A549 (cell line): Measurements from ENCODE around the gene KCNA2. TPM values are rescaled to one million over a fixed set of nuclear protein-coding genes. Genes with fewer than 3 reads are reported as not detected.

Experiments
- ATAC-seq, 2 experiments: fragments of 200-7000 bp in 1 of 2; fragments of >200 bp in 1 of 2; cut with Nextera tagmentation in 1 of 2; cut with Tn5 transposase in 1 of 2; 3 replicates each; pipeline versions ENCODE4 v1.8.0 to v1.9.1; 2018 to 2020; ENCODE audit warnings: mild to moderate bottlenecking in 1 of 2, moderate library complexity in 1 of 2
- CTCF ChIA-PET: fragments of 300-600 bp; sonication (Branson Sonifier 250); formaldehyde crosslinking; extraction: SDS; loops from one replicate; lab custom pipeline; 2021; ENCODE audit warnings: antibody characterized with exemption, inconsistent platforms; lab: Yijun Ruan, JAX
- POLR2A ChIA-PET: fragments of 350-600 bp; formaldehyde crosslinking; extraction: SDS; loops from one replicate; lab custom pipeline; 2021; ENCODE audit warnings: antibody characterized with exemption, inconsistent platforms; lab: Yijun Ruan, JAX
- DNase-seq, 2 experiments: peaks; one replicate each; pipeline versions ENCODE4 v3.0.0 to v3.0.0-alpha.2; 2011 to 2016; ENCODE audit warnings: low read depth in 1 of 2, low spot score in 1 of 2
- FAIRE-seq: peaks from 2 replicates; lab custom pipeline; 2011; peaks lifted over from hg19 to GRCh38; lab: Jason Lieb, UNC
- H3K27ac ChIP-seq, 2 experiments: fragments of >200 bp; sonication (Bioruptor Twin); formaldehyde crosslinking; 3 replicates each; pipeline ENCODE4 v1.5.1; 2016 to 2017
- H3K4me1 ChIP-seq: fragments of >200 bp; sonication (Bioruptor Twin); formaldehyde crosslinking; 3 replicates; pipeline ENCODE4 v1.6.1; 2016
- H3K4me2 ChIP-seq: fragments of >200 bp; sonication (Bioruptor Twin); formaldehyde crosslinking; 3 replicates; pipeline ENCODE4 v1.6.1; 2016
- H3K4me3 ChIP-seq: fragments of >200 bp; sonication (Bioruptor Twin); formaldehyde crosslinking; 3 replicates; pipeline ENCODE4 v1.5.1; 2016
- H3K9me3 ChIP-seq: fragments of >200 bp; sonication (Bioruptor Twin); formaldehyde crosslinking; 3 replicates; pipeline ENCODE4 v1.6.1; 2016
- CBX8 ChIP-seq: fragments of 200-600 bp; sonication (generic); IDR thresholded peaks from 2 replicates; pipeline ENCODE4 v1.6.1; 2016
- CEBPB ChIP-seq, 2 experiments: fragments of >200 bp in 1 of 2; sonication (Bioruptor Twin) in 1 of 2; formaldehyde crosslinking in 1 of 2; IDR thresholded peaks; 2 replicates each; pipeline ENCODE4 v1.6.1; 2012 to 2016
- CHD4 ChIP-seq: fragments of 200-600 bp; sonication (generic); IDR thresholded peaks from 2 replicates; pipeline ENCODE4 v1.6.1; 2016; ENCODE audit warnings: antibody characterized with exemption, mild to moderate bottlenecking, borderline replicate concordance
- EHF ChIP-seq: fragments of 250-450 bp; sonication (Bioruptor Pico); IDR thresholded peaks from 2 replicates; pipeline ENCODE4 v1.5.0; 2020; ENCODE audit warnings: mild to moderate bottlenecking
- EP300 ChIP-seq, 2 experiments: fragments of >200 bp; sonication (Bioruptor Twin); formaldehyde crosslinking; IDR thresholded peaks; 2 replicates in 1 of 2; 3 replicates in 1 of 2; pipeline ENCODE4 v1.6.1; 2016 to 2017
- FOSB ChIP-seq: fragments of 250-450 bp; sonication (Bioruptor Pico); IDR thresholded peaks from 2 replicates; pipeline ENCODE4 v1.5.0; 2020; ENCODE audit warnings: mild to moderate bottlenecking, moderate library complexity
- FOSL2 ChIP-seq, 2 experiments: fragments of 450-650 bp in 1 of 2; fragments of >200 bp in 1 of 2; sonication (Bioruptor Twin) in 1 of 2; formaldehyde crosslinking; IDR thresholded peaks; 2 replicates each; pipeline versions ENCODE4 v1.5.0 to v1.6.1; 2016 to 2020; ENCODE audit warnings: mild to moderate bottlenecking in 1 of 2, moderate library complexity in 1 of 2
- FOXS1 ChIP-seq: fragments of 250-450 bp; sonication (Bioruptor Pico); IDR thresholded peaks from 2 replicates; pipeline ENCODE4 v1.5.0; 2020; ENCODE audit warnings: mild to moderate bottlenecking, moderate library complexity
- HOXA7 ChIP-seq: fragments of 250-450 bp; sonication (Bioruptor Pico); IDR thresholded peaks from 2 replicates; pipeline ENCODE4 v1.5.0; 2020; ENCODE audit warnings: mild to moderate bottlenecking, moderate library complexity
- HOXB5 ChIP-seq: fragments of 250-450 bp; sonication (Bioruptor Pico); IDR thresholded peaks from 2 replicates; pipeline ENCODE4 v1.5.0; 2020; ENCODE audit warnings: mild to moderate bottlenecking, moderate library complexity
- MAFK ChIP-seq: fragments of 450-650 bp; IDR thresholded peaks from 2 replicates; pipeline ENCODE4 v1.6.1; 2014; ENCODE audit not compliant: partially characterized antibody
- MAZ ChIP-seq: fragments of 150-350 bp; IDR thresholded peaks from 2 replicates; pipeline ENCODE4 v1.6.1; 2014; ENCODE audit warnings: antibody characterized with exemption, low read depth, low read length, borderline replicate concordance
- NR3C1 ChIP-seq: fragments of >200 bp; sonication (Bioruptor Twin); formaldehyde crosslinking; IDR thresholded peaks from 3 replicates; pipeline ENCODE4 v1.6.1; 2017
- PHF8 ChIP-seq: fragments of 200-600 bp; sonication (generic); IDR thresholded peaks from 2 replicates; pipeline ENCODE4 v1.6.1; 2016; ENCODE audit warnings: low read depth, mild to moderate bottlenecking, antibody characterized with exemption, moderate library complexity, borderline replicate concordance
- RAD21 ChIP-seq, 2 experiments: fragments of >200 bp in 1 of 2; sonication (Bioruptor Twin) in 1 of 2; formaldehyde crosslinking in 1 of 2; IDR thresholded peaks in 1 of 2; conservative IDR thresholded peaks in 1 of 2; 2 replicates in 1 of 2; 3 replicates in 1 of 2; pipeline ENCODE4 v1.6.1; 2012 to 2018; ENCODE audit warnings: inconsistent platforms in 1 of 2
- RARB ChIP-seq: fragments of 250-450 bp; sonication (Bioruptor Pico); IDR thresholded peaks from 2 replicates; pipeline ENCODE4 v1.8.0; 2021; ENCODE audit warnings: mild to moderate bottlenecking, moderate library complexity
- RCOR1 ChIP-seq: fragments of 150-350 bp; IDR thresholded peaks from 2 replicates; pipeline ENCODE4 v1.6.1; 2014; ENCODE audit warnings: antibody characterized with exemption, low read length, low read depth
- RNF2 ChIP-seq: fragments of 200-600 bp; sonication (generic); IDR thresholded peaks from 2 replicates; pipeline ENCODE4 v1.6.1; 2016; ENCODE audit warnings: low read depth, mild to moderate bottlenecking, antibody characterized with exemption, moderate library complexity, borderline replicate concordance
- SMC3 ChIP-seq: fragments of >200 bp; sonication (Bioruptor Twin); formaldehyde crosslinking; IDR thresholded peaks from 3 replicates; pipeline ENCODE4 v1.6.1; 2018; ENCODE audit warnings: inconsistent platforms
- ZC3H11A ChIP-seq: fragments of 450-650 bp; IDR thresholded peaks from 2 replicates; pipeline ENCODE4 v1.6.1; 2014; ENCODE audit warnings: antibody characterized with exemption, mild to moderate bottlenecking
- ZNF302 ChIP-seq: fragments of 250-450 bp; sonication (Bioruptor Pico); IDR thresholded peaks from 2 replicates; pipeline ENCODE4 v1.9.0; 2021; ENCODE audit warnings: inconsistent platforms, mild to moderate bottlenecking, moderate library complexity
- WGBS: methylation state at CpG from one replicate; pipeline ENCODE4 v1.1.6; 2017; ENCODE audit errors: missing lambda C conversion rate; 5-methylcytosine and 5-hydroxymethylcytosine counted together
- polyA plus RNA-seq, 4 experiments: library from polyadenylated mRNA; depleted of rRNA in 3 of 4; stranded (reverse); fragments of >200 nt; fragmentation: RNase III in 1 of 4; extraction: RNeasy Plus Mini Kit Qiagen cat#74134 plus additional on column Dnase treatment in 1 of 4; gene quantifications; 2 replicates in 3 of 4; 3 replicates in 1 of 4; pipeline ENCODE4 v1.2.3, GENCODE V29; 2011 to 2017
- TF ChIP-seq, protein P1 (sequence below): IDR thresholded peaks from 2 replicates; pipeline ENCODE4 v1.6.1; 2012
- TF ChIP-seq, protein P2 (sequence below): fragments of 450-650 bp; IDR thresholded peaks from 2 replicates; pipeline ENCODE4 v1.6.1; 2014; ENCODE audit warnings: antibody characterized with exemption
- TF ChIP-seq, protein P3 (sequence below): fragments of >200 bp; sonication (Bioruptor Twin); formaldehyde crosslinking; IDR thresholded peaks from 3 replicates; pipeline ENCODE4 v1.5.1; 2016

The KCNA2 gene
- polyA plus RNA-seq, 2 of the 4 experiments (the other 2 are of a cell fraction): 0.04 to 0.05 TPM

DNA sequence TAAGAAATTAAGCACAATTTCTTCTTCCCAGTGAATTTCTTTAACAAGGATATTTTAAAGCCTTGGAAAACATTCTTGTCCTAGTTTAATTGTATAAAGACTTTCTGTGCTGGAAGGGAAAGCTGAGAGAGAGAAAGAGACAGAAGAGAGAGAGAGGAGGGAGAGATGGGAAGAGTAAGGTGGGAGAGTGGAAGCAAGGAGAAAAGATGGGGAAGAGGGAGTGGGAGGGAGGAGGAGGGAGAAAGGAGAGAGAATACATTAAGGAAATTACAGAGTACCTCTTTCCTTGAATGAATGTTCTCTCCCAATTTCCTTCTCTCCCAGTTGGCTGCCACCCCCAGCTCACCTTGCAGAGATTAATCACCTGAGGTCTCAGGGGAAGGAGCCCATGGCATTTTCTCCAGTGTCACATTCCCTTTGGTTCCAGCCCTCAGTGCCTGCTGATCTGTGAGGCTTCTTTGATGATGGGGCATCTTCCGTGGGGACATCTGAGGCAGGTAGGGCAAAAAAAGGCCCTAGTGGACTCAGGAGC lies 54.8 kb downstream of the KCNA2 start:
- ATAC-seq (no peak), FAIRE-seq (no peak), DNase-seq (no peak)
- 8% methylated on average over 1 of the region's 1 CpG for WGBS
- no peak overlapping the region for H3K4me2 ChIP-seq
- TF ChIP-seq, protein P1, sequence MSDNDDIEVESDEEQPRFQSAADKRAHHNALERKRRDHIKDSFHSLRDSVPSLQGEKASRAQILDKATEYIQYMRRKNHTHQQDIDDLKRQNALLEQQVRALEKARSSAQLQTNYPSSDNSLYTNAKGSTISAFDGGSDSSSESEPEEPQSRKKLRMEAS: no peak
- no peak for TF ChIP-seq FOXS1 (CRISPR knock-in tag)
- no peak for TF ChIP-seq MAFK
- TF ChIP-seq, protein P2, sequence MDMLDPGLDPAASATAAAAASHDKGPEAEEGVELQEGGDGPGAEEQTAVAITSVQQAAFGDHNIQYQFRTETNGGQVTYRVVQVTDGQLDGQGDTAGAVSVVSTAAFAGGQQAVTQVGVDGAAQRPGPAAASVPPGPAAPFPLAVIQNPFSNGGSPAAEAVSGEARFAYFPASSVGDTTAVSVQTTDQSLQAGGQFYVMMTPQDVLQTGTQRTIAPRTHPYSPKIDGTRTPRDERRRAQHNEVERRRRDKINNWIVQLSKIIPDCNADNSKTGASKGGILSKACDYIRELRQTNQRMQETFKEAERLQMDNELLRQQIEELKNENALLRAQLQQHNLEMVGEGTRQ: no peak
- TF ChIP-seq CHD4: no peak
- TF ChIP-seq RNF2: no peak
- TF ChIP-seq, all 56 proteins: peak for 0
- H3K4me1 ChIP-seq: no peaks in the 10 kb centered on the region
- POLR2A ChIA-PET: no interaction called here
- no peak overlapping the region for H3K4me3 ChIP-seq
- no peaks in the 10 kb centered on the region for H3K9me3 ChIP-seq
- H3K27ac ChIP-seq: no peak overlapping the region
- CTCF ChIA-PET: interaction anchor here (1.2 to 1.6 kb wide), 2 partner anchors 17 to 28 kb away, joined by 3 to 6 read pairs; no protein-coding TSS in a partner anchor

DNA sequence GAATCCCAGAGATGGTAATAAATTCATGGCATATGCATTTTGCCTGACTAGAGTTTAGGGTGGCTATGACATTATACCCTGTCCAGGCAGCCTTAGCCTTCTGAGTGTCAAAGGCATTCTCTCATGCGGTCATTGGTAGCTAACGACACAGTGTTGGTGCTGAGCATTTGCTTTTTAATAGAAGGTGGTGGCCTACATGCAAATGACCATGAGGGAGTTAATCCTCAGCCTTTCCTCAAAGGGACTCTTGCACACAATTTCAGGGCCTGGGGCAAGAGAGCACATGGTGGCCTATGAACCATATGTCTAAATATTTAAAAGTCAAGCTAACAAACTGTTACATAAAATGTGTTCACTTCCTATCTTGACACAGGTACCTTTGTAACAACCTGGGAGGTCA lies 56.3 kb downstream of the KCNA2 start:
- POLR2A ChIA-PET: no interaction called here
- Histone ChIP-seq H3K4me1 (no peaks in the 10 kb centered on the region), H3K9me3 (no peaks in the 10 kb centered on the region), H3K4me3 (no peak overlapping the region), H3K27ac (no peak overlapping the region), H3K4me2 (no peak overlapping the region)
- CTCF ChIA-PET: interaction anchor here (0.6 to 2.4 kb wide), 2 partner anchors 16 to 70 kb away, joined by 5 to 8 read pairs; no protein-coding TSS in a partner anchor
- TF ChIP-seq, protein P3, sequence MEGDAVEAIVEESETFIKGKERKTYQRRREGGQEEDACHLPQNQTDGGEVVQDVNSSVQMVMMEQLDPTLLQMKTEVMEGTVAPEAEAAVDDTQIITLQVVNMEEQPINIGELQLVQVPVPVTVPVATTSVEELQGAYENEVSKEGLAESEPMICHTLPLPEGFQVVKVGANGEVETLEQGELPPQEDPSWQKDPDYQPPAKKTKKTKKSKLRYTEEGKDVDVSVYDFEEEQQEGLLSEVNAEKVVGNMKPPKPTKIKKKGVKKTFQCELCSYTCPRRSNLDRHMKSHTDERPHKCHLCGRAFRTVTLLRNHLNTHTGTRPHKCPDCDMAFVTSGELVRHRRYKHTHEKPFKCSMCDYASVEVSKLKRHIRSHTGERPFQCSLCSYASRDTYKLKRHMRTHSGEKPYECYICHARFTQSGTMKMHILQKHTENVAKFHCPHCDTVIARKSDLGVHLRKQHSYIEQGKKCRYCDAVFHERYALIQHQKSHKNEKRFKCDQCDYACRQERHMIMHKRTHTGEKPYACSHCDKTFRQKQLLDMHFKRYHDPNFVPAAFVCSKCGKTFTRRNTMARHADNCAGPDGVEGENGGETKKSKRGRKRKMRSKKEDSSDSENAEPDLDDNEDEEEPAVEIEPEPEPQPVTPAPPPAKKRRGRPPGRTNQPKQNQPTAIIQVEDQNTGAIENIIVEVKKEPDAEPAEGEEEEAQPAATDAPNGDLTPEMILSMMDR: no peak
- TF ChIP-seq PHF8: no peak
- no peak for TF ChIP-seq CEBPB (IDR thresholded peaks at IDR 0.05)
- TF ChIP-seq MAFK: no peak
- no peak for TF ChIP-seq CHD4
- no peak for TF ChIP-seq HOXA7 (CRISPR knock-in tag)
- no peak for TF ChIP-seq RNF2
- ATAC-seq (no peak), FAIRE-seq (no peak), DNase-seq (no peak)
- WGBS: 60% methylated on average over 2 of the region's 2 CpGs

DNA sequence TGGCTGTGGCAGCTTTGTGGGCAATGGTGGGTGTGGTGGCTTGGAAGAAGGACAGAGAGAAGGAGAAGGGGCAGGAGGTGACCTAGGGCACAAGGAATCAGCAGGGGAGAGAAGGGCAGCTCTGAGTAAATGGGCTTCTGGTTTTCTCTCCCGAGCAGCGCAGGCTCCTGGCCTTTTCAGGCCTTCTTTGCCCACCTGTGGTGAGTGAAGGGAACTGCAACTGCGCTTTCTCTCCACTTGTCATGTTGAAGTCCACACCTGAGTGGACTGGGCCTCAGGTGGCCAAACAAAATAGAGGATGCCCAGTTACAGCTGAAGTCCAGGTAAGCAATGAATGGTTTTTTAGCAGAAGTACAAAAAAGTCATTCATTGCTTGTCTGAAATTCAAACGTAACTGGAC lies 57.8 kb downstream of the KCNA2 start:
- ChIA-PET CTCF (interaction anchor here (0.7 to 2.4 kb wide), 11 partner anchors 10 to 218 kb away, joined by 3 to 8 read pairs (median 3); no protein-coding TSS in a partner anchor), POLR2A (no interaction called here)
- WGBS: 50% methylated on average over 4 of the region's 4 CpGs
- Histone ChIP-seq H3K9me3 (no peaks in the 10 kb centered on the region), H3K4me1 (no peaks in the 10 kb centered on the region), H3K4me2 (no peak overlapping the region), H3K4me3 (no peak overlapping the region), H3K27ac (no peak overlapping the region)
- peak; percentile 36 to 37 for DNase-seq
- peak; percentile 78 to 91 for ATAC-seq
- TF ChIP-seq NR3C1 (no peak), CBX8 (no peak), HOXB5 (no peak), ZNF302 (no peak), RAD21 (conservative IDR thresholded peaks at IDR 0.05 in 1 of 2, IDR thresholded peaks at IDR 0.05 in 1 of 2) (0 out of 5 replicates have a peak, but pooled peaks have one; percentile 16 to 26), ZC3H11A (no peak), RARB (no peak), RCOR1 (no peak), EHF (CRISPR knock-in tag) (no peak), SMC3 (peak; percentile 16; the same call in 1 of the 3 replicates), HOXA7 (CRISPR knock-in tag) (no peak), CHD4 (no peak), EP300 (IDR thresholded peaks at IDR 0.05) (no peak), FOSL2 (IDR thresholded peaks at IDR 0.05) (no peak), FOSL2 (CRISPR knock-in tag; IDR thresholded peaks at IDR 0.05) (no peak), MAZ (no peak), FOXS1 (CRISPR knock-in tag) (no peak), FOSB (CRISPR knock-in tag) (no peak)
- TF ChIP-seq, protein P2: no peak
- TF ChIP-seq, protein P1: no peak
- TF ChIP-seq, protein P3: peak; percentile 18; the same call in 1 of the 3 replicates
- no peak for FAIRE-seq
